ENCODE results near the gene CCNL1.
"Not testable (repeated sequence)": the region's sequence is repeated elsewhere in the genome, so short reads cannot be mapped to it uniquely, and the experiment has no call there.

CCNL1 gene

DNA sequence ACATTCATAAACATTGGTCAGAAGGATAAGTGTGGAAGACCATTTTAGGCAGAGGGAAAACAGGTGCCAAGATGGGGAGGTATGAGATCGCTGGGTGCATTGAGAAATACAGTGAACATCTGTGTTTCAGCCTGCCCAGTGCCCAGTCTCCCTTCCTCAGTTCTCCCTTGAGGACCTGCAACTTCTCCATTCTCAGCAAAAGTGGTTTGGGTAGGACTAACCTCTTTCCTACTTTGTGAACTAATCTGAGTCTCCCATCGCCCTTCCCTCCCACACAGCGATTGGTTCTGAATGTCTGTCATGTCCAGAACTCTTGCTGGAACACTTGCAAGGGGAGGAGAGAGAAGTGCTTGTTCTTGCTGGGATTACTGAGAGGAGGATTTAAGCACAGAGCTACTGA, 10.9 kb upstream of the CCNL1 start:
- no peak for DNase-seq (ENCODE audit: low read depth)

DNA sequence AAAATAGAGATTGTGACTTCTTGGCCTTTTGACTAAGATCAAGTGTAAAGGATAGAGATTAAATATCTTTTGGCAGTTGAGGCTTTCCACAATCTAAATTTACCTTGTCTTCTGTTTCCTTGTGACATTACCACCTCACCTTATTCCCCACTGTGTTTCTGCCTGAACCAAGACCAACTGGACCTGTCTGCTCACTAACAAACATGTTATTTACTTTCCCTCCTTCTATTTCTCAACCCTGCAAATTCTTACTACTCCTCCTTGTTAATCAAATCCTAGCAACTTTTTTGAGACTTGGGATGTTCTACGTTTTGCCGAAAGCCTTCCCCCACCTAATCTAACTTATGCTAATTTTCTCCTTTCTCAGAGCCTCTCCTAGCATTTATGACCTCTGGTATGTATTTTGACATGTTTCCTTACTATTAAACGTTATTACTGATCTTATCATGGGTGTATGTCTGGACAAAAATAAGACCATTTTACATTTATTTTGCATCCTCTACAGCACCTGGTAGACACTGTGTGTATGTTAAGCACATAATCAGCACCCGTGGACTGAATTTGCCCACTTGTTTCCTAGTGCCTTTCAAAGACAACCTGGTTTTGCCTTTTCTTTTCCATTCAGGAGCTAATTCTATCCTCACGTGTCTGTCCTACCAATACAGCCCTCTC, 7.6 kb upstream of the CCNL1 start:
- no peak for DNase-seq (ENCODE audit: low read depth)

DNA sequence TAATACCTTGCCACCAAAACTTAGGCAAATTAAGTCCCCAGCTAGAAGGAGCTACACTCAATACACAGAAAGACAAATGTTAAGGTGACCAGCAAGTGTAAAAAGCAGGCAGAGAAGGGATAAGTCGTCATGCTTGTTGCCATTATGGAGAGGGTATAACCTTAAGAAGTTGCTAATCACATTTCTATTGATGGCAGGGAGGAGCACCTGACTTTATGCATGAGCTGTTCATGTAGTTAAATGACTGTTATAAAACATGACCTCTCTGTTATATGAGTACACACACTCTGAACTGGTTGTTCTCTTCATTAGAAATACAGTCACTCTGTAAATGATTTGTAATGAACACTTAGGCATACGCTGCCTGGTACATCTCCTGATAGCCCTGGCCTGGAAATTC, 6.6 kb upstream of the CCNL1 start:
- no peak for DNase-seq (ENCODE audit: low read depth)

DNA sequence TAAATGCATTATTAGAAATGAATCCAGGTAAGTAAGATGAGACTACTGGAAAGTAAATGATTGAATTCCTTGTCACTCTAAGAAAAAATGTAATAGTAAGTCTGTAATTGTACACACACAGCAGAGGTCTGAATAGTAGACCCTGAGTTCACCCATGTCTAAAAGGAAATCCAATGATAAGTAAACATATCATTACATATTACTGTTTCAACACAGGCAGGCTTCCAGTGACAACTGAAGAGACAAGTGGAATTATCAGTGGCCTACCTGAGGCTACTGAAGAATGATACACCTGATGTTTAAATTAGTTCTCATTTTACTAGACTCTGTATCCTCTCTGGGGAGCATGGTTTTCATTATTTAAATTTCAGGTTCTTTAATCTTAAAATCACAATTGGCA, 6.2 kb upstream of the CCNL1 start:
- no peak for DNase-seq (ENCODE audit: low read depth)

DNA sequence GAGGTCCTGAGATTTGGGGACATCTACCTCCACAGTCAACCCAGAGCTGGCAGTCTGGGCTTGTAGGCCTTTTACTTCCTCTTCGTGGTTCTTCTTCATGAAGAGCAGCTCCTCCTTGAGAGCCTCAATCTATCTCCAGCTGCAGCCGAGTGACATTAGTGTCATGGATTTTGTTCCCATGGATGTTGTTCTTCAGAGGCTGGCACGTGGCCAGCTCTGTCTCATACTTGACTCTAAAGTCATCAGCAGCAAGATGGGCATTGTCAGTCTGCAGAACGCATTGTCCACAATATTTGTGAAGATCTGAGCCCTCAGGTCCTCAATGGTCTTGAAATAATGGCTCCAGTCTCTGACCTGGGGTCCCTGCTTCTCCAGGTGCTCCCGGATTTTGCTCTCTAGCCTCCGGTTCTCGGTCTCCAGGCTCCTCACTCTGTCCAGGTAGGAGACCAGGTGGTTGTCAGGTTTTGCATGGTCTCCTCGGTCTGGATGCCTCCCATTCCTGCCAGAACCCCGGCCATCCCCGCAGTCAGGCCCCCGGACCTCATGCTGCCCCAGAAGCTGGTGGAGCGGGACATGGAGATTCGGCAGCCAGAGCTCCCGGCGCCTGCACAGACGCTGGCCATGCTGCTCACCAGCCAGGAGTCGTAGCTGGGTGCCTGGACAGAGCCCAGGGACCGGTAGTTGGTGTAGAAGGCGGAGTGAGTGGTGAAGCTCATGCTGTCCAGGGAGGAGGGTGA, 3.4 kb upstream of the CCNL1 start:
- no peak for DNase-seq (ENCODE audit: low read depth)

DNA sequence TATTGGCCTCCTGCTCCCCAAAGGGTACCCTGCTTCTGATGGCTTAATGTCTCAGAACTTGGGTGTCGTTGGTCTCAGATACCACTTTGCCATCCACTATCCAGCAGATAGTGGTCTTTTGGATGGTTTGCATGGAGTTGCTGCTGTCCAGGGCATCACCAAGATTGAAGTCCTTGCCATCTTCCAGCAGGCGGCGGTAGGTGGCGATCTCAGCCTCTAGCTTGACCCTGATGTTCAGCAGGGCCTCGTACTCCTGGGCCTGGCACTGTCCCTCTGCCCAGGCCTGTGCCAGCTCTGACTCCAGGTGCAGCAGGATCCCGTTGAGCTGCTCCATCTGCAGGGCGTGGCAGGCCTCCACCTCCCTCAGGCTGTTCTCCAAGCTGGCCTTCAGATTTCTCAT, 2.7 kb upstream of the CCNL1 start:
- DNase-seq (ENCODE audit: low read depth) = not testable (repeated sequence)

DNA sequence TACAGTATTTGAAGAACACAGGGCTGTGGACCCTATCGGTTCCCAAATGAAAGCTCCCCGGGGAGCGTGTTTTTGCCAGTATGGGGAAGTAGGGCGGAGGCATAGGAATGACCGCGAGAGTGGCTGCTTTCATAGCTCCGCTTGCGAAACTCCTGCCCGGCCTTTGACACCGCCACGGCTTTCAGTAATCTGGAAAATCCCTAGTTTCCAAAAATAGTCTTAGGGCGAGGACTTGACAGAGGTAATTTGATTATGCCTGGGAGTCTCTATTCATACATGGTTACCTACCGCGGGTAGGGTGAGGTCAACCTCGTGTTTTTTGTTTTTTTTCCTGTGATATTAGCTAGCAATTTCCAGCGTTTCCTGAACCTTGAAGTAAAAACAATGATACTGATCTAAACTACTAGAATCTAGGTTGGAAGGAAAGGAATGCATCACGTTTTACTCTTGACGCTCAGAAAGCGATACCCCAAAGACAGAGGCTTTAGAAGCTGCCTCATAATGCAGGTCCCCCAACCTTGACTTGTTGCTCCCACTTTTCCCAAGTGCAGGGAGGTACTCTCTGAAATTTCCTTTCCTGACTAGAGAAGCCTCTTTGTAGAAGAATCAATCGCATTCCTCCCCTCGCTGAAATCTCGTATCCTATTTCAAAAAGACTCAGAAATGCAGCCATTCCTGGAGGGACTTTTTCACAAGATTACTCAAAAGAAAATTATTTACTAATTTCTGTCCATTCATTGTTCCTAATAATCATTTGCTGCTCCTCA, 894 bp upstream of the CCNL1 start:
- peak; percentile 95 for DNase-seq (ENCODE audit: low read depth)

DNA sequence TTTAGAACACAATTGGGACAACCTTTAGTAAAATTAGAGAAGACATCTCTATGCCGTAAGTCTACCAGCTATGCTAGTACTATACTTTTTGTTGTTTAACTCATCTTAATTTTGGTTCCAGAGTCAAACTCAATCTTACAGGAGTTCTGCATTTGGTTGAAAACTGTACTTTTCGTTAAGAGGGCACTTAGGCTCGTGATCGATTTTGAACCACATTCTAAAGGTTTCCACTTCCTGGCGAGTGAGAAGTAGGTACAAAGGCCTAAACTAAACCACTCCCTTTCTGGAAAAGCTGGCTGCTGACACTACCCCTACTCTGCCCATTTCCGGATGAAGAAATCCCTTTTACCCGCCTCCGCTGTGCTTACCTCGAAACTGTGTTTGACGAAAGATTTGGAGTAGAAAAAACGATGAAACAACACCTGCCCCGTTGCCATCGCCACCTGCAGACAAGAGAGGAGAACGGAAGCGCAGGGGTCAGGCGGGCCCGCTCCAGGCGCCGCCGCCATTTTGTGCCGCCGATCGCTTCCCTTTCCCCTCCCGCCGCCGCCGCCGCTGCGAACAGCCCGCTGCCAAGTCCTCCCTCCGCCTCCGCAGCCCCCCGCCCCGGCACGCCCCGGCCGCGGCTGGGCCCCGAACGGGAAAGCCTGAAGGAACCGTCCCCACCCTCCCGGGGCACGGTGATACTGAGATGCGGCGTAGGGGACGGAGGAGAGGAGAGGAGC, 748 bp downstream of the CCNL1 start:
- DNase-seq (ENCODE audit: low read depth) = peak; percentile 69

DNA sequence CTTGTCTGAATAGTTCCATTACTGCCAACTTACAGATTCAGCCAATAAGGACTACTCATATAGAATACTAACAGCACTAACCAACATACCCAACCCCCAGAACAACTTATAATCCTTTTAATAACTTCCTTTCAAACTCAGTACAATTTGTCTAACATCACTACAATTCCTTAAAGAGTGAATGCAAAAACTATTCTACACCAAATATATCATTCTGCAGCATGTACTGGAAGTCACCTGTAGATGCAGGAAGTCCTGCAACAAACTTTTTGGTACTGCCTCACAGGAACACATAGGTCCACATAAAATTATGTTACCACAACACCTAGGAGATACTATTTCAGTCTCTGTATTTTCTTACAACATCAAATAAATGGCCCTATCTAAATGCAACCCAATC, 2.1 kb downstream of the CCNL1 start:
- DNase-seq (ENCODE audit: low read depth) = no peak

DNA sequence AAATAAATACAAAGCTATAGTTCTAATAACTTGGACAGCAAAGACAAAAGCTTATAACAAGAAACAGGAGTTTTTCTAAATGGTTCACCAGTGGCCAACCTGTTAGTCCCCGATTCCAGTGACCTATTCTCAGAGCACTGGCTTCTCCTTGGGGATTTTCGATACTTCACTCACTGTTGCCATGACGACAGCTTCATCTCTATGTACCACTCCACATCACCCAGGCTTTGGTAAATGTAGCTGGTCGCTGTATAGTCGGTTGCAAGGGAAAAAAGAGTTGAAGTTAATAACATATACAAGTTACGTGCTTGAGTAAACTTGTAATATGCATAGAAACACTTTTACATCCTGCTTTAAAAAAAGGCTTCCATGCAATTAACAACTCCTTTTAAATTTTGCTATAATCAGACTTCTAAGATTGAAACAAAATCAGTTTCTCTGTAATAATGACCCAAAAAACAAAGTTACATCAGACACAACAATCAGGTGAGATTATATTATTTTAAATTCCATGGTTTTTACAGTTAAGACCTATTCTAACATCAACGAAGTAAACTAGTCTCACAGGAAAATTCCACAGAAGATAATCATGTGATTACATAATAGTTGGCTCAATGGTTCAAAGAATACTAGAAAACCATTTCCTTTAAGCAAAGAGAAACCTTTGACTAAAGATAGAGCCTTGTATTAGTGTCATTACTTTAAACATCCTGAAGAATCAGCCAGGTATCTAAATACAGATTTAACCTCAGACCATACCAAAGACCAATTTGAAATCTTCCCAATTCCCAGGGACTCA, 2.9 kb downstream of the CCNL1 start:
- DNase-seq (ENCODE audit: low read depth) = peak; percentile 50

DNA sequence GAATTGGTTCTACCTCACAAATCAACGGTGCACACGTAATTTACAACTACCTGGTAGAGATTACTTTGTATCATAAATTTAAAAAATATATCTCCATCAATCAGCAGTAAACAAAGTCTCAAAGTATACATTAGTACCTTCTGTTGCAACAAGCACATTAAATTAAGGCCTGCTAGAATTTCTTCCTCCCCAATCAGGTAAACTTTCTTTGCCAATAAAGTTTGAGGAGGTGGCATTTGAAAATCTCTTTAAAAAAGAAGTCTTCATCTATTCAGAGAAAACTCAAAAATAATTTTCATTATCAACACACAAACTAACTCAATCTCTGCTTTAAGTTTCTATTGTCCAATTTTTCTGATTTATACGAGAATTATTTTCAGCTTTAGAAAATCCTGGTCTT, 4.4 kb downstream of the CCNL1 start:
- DNase-seq (ENCODE audit: low read depth) = no peak

DNA sequence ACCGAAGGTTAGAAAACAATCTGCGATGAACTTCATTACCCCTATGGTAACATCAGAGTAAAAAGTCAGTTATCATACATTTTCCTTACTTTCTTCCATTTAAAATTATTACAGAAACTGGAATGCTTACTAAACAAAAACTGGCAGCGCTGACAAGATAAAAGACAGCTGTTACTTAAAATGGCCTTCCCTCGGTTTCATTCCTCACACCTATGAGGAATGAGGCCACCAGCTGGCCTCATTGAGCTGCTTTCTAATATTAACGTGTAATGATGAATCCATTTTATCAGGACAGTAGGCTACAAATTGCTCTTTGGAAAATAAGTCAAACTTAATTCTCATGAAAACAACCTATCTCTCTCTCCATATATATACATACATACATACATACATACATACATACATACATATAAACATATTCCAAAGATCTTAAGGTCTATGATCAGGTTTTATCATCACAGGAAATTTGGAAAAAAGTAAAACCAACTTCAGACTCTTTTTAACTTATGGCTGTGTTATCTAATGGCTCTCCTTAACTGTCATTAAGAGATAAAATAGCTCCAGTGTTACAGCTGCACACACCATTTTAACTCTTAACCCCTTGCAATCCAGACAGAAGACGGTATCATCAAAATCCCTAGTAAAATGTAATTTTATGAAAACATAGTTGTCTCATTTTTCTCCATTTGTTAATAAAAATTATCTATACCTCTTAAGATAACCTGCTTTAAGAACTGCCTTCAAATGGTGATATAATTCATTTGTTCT, 5.2 kb downstream of the CCNL1 start:
- no peak for DNase-seq (ENCODE audit: low read depth)

DNA sequence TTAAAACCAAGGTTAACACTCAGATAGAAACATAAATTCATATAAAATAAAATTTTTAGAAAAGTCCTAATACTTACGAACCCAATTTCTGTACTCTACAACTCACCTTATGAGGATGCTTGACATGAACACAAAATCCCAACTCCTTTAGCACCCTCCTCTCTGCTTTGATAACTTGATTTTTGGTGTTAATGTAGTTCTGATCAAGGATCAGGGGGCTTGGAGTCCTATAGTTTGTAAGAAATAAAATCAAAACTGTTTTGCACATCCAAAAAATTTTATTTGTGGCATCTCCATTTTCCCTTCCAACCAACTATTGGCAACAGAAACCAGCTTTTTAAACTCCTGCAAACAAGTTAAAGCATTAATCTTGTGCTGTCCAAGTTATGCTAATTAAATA, 7.0 kb downstream of the CCNL1 start:
- DNase-seq (ENCODE audit: low read depth) = no peak

DNA sequence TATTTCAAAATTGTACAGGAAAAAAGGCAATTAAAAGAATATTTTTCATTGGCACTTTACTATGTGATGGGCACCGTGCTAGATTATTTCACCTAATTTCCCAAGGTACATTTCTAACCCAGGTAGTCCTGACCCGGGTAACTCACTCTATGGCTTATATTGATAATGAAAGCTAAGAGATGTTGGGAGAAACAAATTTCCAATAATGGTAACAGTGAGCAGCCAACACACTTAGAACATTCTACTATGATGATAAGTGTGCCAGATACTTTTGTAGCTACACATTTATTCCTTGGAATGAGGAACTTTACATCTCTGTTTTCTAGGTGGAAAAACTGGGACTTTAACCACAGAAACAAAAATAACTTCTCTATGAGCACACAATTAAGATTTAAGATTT, 7.5 kb downstream of the CCNL1 start:
- DNase-seq (ENCODE audit: low read depth) = no peak

DNA sequence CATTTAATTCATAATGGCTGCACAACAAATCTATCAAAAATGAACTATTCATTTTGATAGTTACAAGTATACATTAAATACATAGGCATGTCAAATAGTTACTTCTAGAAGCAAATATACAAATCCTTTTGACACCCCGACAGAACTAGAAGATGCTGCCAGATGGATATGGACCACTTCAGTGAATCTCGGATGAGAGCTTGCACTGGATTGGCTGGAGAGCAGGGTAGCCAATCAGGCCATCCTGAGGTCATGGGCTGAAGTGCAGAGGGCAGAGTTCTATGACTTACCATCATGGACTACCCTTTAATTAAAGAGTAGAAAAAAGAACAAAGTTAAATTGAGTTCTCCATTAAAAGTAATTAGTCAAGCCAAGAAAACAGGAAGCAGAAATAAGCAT, 8.3 kb downstream of the CCNL1 start:
- DNase-seq (ENCODE audit: low read depth) = no peak

DNA sequence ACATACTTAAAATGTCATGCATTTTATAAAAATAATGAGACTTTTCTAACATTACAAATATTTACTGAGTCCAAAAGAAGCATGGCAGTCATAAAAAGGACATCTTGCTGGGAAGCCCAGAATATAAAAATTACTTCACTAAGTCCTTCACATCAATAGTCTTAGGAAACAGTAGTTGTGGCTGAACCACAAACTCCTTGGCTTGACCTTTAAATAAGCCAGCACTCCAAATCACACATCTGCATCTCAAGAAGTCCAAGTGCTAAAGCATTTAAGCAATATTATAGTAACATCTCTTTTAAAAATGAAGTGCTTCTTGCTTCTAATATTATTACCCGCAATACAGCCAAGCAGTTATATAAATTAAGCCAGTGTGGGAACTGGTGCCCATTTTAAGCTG, 8.8 kb downstream of the CCNL1 start:
- DNase-seq (ENCODE audit: low read depth) = no peak

DNA sequence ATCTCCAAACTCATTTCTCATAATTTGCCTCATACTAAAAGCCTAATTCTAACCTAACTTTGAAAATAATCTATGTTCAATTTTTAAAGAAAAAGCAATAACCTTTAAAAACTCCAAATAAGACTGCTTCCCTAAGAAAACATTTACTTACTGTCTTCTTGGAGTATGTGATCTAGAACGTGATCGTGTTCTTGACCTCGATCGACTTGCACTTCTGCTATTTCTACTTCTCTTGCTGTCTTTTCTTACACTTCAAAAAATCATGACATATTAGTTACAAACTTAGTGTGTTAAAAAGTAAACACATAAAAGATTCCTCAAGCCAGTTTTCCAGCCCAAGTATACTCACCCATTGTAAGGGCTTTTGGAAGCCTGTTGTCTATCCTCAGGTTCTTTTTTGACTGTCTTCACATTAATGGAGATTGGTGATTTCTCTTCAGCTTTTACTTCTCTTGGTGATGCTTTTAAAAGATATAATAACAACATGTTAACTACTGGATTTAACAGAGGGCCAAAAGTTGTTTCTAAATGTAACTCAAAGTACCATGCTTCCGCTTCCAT, 10.7 kb downstream of the CCNL1 start:
- no peak for DNase-seq (ENCODE audit: low read depth)

DNA sequence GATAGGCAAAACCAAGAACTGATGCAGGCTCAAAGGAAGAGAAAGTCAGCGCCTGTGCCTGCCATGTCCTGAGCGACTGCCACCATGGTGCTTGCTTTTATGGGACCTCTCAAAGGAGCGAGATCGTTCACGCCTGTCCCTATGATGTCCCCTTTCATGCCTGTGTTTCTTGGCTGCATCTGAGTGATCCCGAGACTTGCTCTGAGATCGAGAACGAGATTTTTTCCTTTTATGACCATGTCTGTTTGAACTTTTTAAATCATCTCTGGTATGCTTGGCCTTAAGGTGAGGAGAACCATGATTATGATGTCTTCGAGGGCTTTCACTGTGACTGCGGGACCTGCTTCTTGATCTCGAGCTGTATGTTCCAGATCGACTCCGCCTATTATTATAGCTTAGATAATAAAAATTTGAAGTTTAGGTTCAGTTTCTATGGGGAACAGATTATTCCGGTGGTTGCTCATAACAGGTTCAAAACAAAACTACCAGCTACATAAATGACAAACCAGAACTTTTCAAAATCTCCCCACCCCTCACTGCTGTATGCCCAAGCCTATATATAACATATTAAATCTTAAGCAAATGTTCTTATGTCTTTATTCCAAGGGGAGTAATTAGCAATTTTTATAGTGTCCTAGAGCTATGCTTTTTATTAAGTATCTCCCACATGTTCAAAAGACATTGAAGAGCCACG, 11.6 kb downstream of the CCNL1 start:
- DNase-seq (ENCODE audit: low read depth) = no peak

DNA sequence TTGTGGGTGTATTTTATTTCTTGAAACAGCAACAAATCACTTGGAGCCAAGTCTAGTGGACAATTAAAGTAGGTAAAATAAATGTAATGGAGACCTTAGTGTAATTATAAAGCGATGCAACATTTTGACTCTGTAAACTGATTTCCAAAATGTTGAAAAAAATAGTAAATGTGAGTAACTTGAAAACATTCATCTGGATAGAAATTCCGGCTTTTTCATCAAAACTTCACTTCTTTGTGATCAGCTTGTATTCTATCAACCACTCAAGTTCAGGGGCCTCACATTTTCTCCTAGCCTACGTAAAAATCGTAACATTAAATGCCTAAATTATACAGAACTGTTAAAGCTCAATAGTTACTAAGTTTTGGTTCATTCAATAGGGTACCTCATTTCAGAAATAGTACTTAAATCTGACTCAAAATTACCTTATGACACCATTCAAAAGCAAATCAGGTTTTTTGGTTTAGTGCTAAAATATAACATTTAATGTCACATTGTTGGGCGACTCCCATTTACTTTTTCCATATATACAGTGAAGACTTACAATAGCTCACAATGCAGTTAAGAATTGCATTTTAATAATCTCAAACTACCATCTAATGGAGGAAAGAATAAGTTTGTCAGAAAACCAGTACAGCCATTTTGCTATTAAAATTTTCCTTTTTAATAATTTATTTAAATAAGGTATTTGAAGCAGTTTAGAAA, 12.7 kb downstream of the CCNL1 start:
- no peak for DNase-seq (ENCODE audit: low read depth)
